ENCODE results near the gene TMC1.
"Not testable (repeated sequence)": the region's sequence is repeated elsewhere in the genome, so short reads cannot be mapped to it uniquely, and the experiment has no call there.

The TMC1 gene

DNA sequence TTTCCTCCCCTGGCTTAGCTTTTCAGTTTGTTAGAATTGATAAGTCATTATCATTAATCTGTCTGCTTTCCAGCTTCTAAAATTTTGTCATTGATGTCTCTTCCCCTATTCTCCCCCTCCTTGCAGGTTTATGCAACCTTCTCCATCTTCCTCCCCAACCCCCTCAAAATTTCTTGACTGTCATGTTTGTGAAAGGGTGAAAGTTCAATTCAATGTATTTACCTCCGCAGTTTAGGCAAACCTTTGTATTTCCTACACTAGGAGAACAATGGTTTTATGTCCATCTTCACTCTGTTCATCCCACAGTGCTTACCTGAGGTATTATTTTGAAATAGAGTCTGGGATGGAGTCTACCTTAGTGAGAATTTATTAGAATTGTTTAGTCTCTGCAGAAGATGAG, 313.6 kb downstream of the TMC1 start:
- DNase-seq: no peak

DNA sequence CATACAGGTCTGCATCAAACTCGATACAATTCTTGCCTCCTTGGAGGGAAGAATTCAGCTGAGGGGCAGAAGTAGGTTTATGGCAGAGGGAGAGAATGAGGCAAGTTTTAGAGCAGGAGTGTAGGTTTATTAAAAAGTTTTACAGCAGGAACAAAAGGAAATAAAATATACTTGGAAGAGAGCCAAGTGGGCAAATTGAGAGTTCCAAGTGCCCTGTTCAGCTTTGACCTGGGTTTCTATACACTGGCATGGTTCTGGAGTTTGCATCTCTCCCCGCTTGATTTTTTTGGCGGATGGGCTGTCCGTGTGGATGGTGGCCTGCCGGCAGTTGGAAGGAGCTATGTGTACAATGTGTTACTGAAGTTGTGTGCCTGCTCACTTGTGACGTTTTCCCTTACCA, 315.4 kb downstream of the TMC1 start:
- DNase-seq: no peak

DNA sequence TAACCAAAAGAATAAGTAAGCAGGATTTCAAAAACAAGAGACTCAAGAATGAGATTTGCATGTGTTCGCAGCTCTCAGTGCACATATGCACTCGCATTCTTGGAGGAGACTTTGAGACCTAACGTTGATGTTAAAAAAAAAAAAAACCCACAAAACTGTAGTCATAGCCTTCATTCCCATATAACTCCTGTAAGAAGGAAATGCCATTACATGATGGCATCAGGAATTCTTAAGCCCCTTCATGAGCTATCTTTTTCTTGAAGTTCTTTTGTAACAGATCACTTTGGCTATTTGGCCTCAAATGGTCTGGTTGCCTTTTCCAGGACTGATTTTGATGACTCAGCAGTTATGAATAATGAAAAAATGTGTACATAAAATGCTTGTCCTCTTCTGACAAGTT, 317.7 kb downstream of the TMC1 start:
- DNase-seq: no peak

DNA sequence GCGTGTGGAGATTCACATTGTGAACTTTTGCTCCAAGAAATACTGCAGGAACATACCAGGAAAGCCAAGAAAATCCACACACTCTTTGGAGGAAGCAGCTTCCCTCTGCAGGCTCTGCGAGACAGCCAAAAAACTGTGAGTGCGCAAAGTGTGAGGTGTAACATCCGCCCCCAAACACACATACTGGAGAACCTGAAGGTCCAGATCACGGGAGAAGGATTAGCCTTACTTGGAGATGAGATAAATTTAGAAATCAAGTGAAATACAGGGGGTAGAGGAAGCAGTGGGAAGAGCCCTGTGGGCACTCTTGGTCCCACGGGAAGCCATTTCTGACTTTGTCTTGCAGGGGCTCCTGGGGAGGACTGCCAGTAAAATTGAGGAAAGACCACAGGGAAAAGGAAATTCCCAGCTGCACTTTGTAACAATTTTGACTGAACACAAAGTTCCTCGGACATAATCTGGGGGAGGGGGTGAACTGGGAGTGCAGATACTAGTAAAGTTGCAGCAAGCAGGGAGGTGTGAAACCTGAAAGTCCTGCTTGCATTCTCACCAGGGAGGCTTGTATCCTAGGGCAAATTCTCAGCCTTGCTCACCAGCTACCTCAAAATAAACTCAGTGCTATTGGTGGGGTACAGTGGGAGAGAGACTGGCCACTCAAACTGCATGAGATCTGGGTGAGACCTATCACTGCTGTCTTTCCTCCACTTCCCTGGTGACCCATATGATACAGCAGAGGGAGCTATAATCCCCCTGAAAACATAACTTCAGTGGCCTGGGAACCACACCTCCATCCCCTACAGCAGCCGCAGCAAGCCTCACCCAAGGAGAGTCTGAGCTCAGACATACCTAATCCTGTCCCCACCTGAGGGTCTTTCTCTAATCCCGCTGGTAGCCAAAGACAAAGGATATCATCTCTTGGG, 322.4 kb downstream of the TMC1 start:
- DNase-seq: no peak

DNA sequence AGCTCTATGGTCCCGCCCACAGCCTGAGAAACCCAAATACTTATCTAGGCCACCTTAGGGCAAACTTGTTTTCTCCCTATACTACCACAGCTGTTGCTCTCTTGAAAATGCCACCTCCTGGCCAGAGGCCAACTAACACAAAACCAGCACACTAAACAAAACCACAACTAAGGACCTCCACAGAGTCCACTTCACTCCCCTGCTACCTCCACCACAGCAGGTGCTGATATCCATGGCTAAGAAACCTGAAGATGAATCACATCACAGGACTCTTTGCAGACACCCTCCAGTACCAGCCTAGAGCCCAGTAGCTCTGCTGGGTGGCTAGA, 323.0 kb downstream of the TMC1 start:
- DNase-seq: no peak

DNA sequence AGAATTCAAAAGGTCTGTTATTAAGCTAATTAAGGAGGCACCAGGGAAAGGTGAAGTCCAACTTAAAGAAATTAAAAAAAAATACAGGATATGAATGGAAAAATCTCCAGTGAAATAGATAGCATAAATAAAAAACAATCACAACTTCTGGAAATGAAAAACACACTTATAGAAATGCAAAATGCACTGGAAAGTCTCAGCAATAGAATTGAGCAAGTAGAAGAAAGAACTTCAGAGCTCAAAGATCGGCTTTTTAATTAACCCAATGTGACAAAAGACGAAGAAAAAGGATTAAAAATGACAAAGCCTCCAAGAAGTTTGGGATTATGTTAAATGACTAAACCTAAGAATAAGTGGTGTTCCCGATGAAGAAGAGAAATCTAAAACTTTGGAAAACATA, 323.6 kb downstream of the TMC1 start:
- DNase-seq: not testable (repeated sequence)

DNA sequence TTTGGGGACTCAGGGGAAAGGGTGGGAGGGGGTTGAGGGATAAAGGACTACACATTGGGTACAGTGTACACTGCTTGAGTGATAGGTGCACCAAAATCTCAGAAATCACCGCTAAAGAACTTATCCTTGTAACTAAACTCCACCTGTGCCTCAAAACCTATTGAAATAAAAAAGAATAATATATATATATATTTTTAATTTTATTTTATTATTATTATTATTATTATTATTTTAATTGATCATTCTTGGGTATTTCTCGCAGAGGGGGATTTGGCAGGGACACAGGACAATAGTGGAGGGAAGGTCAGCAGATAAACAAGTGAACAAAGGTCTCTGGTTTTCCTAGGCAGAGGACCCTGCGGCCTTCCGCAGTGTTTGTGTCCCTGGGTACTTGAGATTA, 328.8 kb downstream of the TMC1 start:
- not testable (repeated sequence) for DNase-seq

DNA sequence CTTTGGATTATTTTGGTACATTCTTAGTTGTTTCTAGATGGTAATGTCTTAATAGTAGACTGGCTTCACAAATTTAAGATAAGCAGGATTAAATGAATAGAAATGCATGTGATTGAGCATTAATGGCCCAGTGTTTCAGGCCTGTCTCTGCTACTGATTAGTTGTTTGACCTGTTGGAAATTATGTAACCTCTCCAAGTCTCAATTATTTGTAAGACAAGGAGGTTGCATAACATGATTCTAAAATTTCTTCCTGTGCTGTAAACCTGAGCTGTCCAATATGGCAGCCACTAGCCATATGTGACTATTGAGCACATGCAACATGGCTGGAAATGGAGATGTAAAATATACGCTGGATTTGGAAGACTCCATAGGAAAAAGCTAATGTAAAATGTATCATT, 333.9 kb downstream of the TMC1 start:
- no peak for DNase-seq

DNA sequence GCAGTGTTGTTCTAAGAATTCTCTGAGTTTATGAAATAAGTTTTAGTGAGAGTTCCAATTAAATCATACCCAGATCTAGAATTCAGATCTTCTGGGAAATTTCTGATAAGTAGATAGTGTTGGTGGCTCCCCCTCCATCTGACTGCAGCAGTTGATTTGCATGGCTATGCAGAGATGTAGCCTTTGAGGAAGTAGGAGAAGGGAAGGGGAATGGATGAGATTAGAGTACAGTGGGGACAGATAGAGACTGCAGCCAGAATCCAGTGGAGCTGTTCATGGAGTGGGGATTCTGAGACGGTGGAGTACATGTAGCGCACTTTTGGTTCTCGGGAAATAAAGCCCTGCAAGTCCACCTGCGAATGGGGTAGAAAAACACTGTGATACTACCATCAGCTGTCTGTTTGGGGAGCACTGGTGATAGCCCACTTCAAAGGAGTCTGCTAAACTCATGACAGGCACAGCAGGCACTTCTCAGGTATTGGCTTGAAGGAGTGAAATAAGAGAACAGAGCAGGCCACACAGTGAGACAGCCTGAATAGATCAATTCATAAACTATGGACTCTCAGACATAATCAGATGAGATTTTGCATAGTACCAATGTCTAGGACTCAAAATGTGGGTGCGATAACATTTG, 334.6 kb downstream of the TMC1 start:
- no peak for DNase-seq

DNA sequence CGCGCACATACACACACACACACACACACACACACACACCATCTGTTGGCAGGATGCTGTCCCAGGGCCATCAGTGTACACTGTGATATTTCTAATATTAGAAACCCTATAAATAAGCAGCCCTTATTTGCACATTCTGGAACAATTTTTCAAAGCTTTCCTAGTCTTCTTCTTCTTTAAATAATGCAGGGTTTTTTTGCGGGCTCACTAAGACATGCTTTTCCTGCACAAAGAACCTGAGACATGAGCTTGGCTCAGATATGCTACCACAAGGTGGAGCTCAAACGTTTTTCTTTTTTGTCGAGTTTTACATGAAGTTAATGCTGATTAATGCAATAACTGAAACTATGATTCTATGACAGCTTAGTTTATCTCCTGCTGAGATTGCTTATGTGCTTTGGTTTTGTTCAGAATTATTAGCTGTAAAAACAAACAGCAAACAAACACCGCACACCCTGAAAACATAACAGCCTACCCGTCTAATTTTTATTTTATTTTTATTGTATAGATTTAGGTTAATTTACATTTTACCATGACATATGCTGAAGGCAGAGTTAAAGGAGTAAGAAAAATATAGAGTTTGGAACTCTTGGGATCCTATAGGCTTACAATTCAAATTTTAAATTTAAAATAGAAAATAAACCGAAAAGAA, 335.7 kb downstream of the TMC1 start:
- DNase-seq: no peak

DNA sequence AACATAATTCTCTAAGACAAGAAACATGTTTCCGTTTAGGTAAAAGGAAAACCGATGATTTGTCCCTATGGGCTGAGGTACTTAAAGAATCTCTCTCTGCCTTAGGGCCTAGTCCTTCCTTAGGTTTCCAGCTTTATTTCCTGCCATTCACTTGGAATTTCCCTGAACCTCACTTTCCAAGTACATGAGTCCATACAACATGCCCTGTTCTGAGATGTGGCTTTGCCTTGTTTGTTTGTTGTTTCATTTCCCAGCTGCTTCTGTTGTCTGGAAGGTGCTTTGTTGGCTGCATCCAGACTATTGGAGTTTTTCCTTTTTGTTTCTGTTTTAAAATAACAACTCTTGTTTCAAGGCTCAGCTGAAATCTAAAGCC, 336.2 kb downstream of the TMC1 start:
- no peak for DNase-seq

DNA sequence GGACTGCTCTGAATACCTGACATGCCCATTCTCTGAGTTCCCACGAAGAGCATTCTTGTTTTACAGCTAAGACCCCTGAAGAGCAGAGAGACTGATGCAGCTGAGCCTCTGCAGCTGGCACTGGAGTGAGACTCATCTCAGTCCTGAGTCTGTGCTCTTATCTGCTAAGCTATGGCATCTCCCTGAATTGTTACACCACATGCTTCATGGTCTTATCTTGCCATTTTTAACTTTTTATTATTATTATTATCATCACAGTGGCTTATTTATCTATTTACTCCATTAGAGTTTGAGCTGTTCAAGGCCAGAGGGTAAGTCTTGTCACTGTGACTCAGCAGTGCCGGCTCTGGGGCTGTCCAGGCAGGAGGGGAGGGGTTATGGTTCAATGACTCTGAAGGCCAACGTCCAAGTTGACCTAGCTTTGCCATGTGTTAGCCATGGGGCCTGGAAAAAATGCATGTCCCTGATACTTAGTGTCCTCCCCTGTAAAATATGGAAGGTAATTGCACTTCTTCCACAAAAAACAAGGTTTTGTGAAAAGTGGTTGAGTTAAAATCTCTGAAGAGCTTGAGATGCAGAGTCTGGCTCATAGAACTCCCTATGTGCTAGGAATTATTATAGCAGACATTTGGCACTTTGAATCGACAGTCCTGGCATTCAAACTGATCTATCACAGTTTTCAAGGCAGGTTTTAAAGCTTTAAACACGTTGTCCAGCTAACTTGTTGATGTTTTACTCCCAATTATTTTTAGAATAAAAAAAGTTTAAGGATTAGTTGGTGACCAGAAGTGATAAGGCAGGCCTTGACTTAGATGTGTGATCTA, 336.9 kb downstream of the TMC1 start:
- no peak for DNase-seq

DNA sequence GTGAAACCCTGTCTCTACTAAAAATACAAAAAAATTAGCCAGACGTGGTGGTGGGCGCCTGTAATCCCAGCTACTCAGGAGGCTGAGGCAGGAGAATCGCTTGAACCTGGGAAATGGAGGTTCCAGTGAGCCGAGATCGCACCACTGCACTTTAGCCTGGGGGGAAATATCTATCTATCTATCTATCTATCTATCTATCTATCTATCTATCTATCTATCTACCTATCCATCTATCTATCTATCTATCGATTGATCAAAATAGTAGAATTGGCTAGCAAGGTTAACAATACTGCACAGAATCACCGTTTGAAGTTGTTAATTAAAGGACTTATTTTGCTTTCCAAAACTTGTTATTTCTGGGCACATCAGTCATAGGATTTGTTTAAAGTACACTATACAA, 341.4 kb downstream of the TMC1 start:
- not testable (repeated sequence) for DNase-seq

DNA sequence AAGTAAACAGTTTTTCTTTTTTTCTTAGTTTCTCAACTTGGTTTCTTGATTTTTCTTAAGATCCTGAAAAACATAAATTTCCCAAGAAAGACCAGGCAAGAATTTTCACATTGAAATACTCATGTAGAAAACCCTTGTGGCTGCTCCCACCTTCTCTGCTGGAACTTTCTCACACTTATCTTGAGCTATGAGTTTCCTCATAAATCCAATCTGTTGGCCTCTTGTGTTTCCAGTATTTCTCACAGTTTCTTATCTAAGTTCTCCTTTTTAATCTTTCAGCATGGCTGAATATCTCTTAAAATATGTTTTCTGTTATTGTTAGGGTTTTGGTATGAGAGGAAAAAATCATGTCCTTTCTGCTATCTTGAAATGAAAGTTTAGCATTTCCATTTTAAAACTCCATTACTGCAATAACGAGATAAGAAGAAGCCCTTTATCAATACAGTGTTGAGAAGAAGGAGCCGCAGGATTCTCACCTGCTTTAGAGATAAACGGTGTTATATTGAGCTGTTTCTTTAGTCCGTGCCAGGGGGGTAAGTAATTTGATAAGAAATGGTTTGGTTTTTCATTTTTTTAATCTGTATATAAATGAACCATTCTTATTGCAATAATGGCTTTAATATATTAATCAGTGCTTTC, 342.2 kb downstream of the TMC1 start:
- DNase-seq: no peak

DNA sequence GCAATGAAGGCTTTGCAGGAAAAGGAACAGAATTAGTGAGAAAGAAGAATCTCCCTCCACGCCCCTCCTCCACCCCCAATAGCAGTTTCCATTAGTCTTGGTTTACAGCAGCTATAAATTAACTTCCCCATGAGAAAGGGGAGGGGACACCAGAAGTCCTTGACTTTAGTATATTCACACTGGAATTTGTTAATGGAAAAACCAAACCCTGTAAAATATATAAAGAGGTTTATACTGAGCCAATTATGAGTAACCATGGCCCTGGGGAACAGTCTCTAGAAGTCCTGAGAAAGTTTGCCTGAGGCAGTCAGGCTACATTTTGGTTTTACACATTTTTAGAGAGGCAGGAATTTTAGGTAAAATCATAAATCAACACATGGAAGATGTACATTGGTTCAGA, 342.9 kb downstream of the TMC1 start:
- no peak for DNase-seq

DNA sequence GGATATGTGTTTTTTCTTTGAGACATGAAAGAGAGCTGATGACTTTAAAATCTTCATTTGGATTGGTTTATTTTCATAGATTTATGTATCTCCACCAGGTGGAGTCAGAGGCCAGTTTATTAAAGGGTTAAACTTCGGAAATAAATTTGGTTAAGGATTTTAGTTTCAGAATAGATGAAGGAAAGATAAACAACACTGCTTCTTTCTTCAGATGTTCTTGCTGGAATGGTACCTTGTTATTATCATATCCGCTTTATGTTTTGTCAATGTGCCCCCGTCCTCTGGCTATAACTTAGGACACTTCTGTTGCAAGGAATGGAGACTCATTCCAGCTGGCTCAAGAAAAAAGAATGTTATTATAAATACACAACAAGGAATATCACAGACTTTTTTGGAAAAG, 350.3 kb downstream of the TMC1 start:
- no peak for DNase-seq

DNA sequence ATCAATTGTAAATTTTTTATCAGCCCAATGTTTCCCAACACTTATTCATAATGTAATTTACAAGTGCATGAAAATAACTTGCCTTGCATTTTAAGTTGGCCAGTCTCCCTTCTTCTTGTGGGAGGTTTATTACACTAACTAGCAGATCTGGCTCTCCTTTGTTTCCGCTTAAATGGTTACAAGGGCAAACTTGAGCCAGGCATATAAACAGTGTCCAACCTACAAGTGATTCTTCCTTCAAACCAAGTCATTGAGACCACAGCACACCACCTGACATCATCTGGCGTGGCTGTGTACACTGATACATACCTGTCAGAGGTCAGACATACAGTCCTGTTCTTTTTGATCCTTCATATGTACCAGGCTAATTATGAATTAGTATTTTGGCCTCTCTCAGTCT, 351.3 kb downstream of the TMC1 start:
- no peak for DNase-seq

DNA sequence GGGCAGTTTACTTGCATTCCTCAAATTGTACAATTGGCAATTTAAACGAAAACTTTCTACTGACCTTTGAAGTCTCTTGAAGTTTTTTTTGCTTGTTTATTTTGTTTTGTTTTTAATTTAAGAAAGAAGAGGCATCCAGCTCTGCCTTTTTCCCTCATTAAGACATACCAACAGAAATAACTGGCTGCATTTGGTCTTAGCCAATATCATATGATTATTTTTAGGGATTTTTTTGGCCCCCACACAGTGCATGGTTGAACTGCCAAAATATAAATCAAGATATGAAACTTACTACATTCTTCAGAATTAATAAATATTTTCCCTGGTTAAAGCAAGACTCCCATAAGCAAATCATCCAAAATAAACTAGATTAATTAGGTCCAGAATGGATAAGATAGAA, 352.0 kb downstream of the TMC1 start:
- no peak for DNase-seq

DNA sequence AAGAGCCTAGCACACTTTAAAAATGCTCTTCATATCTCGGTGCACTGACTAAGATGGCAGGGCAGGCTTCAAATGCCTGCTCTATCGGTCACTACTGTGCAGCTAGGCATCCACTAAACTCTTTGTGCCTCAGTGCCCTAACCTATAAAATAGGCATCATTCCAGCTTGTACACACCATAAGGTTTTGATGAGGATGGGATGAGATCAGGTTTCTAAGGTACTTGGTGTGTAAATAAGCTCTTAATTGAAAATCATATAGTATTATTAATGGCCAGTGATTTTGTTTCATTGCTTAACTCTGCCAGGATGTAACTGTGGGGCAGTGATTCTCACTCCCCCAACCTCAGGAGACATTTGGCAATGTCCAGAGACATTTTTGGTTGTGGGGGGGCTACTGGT, 352.9 kb downstream of the TMC1 start:
- no peak for DNase-seq

DNA sequence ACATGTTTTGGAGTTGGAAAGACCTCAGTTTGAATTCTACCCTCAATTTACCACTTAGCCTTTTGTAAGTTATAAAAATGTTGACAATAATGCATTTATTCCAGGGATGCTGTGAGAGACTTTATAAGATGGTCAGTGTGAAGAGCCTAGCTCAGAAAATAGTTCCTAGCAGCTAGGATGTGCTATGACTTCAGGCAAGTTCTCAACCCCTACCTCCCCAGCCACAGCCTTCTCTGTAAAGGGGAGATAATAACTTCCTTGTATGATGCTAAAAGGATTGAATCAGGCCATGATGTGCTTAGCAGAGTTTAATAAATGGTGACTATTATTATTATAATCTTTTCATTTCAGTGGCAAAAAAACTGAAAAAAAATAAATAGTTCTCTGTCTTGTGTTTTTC, 353.8 kb downstream of the TMC1 start:
- DNase-seq: no peak

DNA sequence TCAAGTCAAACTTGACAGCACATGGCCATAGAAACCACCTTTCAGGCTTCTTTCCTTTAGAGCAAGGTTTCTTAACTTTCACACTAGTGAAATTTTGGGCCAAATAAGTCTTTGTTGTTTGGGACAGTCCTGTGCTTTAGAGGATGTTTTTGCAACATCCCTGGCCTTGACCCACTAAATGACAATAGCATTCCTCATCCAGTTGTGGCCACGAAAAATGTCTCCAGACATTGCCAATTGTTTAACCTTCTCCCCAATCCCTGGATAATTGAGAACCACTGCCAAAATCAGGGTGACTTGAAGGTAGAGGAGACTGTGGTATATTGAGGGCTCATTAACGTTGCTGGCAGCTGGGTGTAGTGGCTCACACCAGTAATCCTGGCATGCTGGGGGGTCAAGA, 359.4 kb downstream of the TMC1 start:
- DNase-seq: no peak

DNA sequence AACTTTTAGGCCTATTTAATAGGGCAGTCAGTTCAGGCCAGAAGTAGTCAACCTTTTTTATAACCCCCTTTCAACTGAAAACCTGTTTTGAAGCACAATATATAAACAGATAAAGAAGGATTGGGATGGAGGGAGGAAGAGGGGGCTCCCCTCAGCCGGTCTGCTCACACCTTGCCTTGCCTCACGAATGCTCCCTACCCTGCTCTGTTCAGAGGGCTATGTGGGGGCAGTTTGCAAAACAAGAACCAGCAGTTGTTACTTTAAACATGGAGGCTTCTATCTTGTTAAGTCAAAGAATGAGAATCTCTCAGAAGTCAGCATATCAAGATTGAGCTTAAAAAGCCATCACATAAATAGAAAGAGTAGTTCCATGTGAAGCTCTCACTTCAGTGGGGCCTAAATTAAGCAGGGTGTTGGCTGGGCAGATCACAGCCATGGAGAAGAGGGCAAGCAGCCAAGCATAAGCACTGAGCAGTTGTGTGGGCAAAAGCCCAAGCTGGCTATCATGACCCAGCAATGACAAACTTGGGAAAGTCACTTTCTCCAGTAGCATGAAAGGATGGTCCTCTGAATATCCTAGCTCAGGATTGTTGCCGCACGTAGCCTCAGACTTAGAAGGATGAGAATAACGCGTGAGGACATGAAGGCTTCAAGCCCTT, 360.8 kb downstream of the TMC1 start:
- no peak for DNase-seq

Measured in activated CD4-positive, alpha-beta T cell treated with anti-CD3 and anti-CD28 coated beads for 1 hour (primary cell).